ENCODE measurements around the gene VAV3. TPM values are rescaled to one million over a fixed set of nuclear protein-coding genes. Genes with fewer than 3 reads are reported as not detected.
"Not testable (repeated sequence)": the region's sequence is repeated elsewhere in the genome, so short reads cannot be mapped to it uniquely, and the experiment has no call there.

VAV3 gene
- total RNA-seq, 2 donors from 2014 or later: 11.6 to 14.1 TPM

DNA sequence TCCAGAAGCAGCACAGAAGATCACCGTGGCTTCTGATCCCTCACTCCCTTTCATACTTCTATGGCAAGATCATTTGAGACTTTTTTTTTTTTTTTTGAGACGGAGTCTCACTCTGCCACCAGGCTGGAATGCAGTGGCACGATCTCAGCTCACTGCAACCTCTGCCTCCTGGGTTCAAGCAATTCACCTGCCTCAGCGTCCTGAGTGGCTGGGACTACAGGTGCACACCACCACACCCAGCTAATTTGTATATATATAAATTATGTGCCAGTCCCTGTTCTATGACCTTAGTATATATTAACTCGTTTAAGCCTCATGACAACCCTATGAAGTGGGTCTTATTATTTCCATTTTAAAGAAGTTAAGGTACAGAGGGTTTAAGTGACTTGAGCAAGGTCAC, 298.5 kb downstream of the VAV3 start:
- H3K36me3 Mint-ChIP-seq: no peaks in the 10 kb centered on the region
- H3K27me3 Mint-ChIP-seq: no peaks in the 10 kb centered on the region
- peaks cover 0 to 2% of the 10 kb centered on the region in 2 donors for H3K4me1 Mint-ChIP-seq (ENCODE audit: low read depth in 2 of 2)
- no peak overlapping the region for H3K4me3 Mint-ChIP-seq
- H3K27ac Mint-ChIP-seq: no peak overlapping the region
- DNase-seq (ENCODE audit: low spot score) (no peak), ATAC-seq (no peak)
- no peaks in the 10 kb centered on the region for H3K9me3 Mint-ChIP-seq

DNA sequence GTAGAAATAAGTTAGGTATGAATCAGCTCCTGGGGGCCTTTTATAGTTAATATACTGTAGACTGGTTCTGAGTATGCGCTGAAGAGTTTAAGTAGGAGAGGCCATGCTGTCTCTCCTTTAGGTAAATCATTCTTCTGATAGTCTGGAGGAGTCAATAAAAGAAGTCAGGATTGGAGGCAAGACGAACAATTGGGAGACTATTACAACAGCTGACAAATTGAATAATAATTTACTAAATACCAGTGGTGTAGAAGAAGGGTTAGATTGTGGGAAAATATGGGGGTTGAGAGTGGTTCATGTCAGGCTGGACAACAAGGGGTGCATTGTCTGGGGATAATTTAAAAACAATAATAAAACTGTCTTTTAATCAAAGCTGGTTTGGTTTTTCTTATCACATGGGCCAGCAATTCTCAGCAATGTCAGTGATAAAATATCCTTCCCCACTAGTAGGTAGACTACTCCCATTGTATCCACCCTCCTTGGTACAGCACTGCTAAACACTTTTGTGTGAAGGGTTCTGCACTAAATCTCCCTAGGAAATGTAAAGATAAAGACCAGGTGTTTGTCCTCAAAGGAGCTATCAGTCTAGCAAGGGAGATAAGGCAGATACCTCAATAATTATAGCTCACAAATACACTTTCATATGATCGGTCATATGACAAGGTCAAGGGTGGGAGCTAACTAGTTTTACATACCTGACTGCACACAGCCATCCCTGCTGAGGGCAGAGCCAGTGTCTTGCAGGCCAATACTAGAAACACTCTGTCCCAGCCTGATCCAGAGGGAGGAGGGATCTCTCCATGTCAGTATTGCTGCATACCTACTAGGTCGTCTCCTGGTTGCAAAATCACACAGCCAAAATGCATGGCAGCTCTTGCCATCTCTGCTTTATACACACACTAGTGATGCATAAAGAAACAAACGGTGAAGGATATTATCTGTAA, 299.7 kb downstream of the VAV3 start:
- Mint-ChIP-seq H3K4me3 (no peak overlapping the region), H3K4me1 (ENCODE audit: low read depth in 2 of 2) (peaks cover 0 to 2% of the 10 kb centered on the region in 2 donors), H3K9me3 (no peaks in the 10 kb centered on the region), H3K36me3 (no peaks in the 10 kb centered on the region), H3K27me3 (no peaks in the 10 kb centered on the region), H3K27ac (no peak overlapping the region)
- ATAC-seq (no peak), DNase-seq (ENCODE audit: low spot score) (no peak)

- no peaks in the 10 kb centered on the region for H3K9me3 Mint-ChIP-seq
- DNase-seq (ENCODE audit: low spot score) (no peak), ATAC-seq (no peak)
- no peaks in the 10 kb centered on the region for H3K36me3 Mint-ChIP-seq
- H3K4me1 Mint-ChIP-seq (ENCODE audit: low read depth in 2 of 2): peaks cover 0 to under 1% of the 10 kb centered on the region in 2 donors
- no peak overlapping the region for H3K4me3 Mint-ChIP-seq
- H3K27me3 Mint-ChIP-seq: no peaks in the 10 kb centered on the region
- no peak overlapping the region for H3K27ac Mint-ChIP-seq
Measured at GRCh38 chr1:107662971-107663370, 302.0 kb downstream of the VAV3 start.

- no peak overlapping the region for H3K4me3 Mint-ChIP-seq
- peaks cover 0 to 1% of the 10 kb centered on the region in 2 donors for H3K4me1 Mint-ChIP-seq (ENCODE audit: low read depth in 2 of 2)
- no peaks in the 10 kb centered on the region for H3K27me3 Mint-ChIP-seq
- no peaks in the 10 kb centered on the region for H3K36me3 Mint-ChIP-seq
- DNase-seq (ENCODE audit: low spot score) (no peak), ATAC-seq (no peak)
- no peak overlapping the region for H3K27ac Mint-ChIP-seq
- H3K9me3 Mint-ChIP-seq: no peaks in the 10 kb centered on the region
Measured at GRCh38 chr1:107661158-107661557, 303.8 kb downstream of the VAV3 start.

GRCh38 chr1:107659961-107660360, 305.0 kb downstream of the VAV3 start:
- Mint-ChIP-seq H3K9me3 (no peaks in the 10 kb centered on the region), H3K27me3 (no peaks in the 10 kb centered on the region), H3K27ac (no peak overlapping the region), H3K4me3 (no peak overlapping the region), H3K4me1 (ENCODE audit: low read depth in 2 of 2) (peaks cover 0 to 3% of the 10 kb centered on the region in 2 donors), H3K36me3 (no peaks in the 10 kb centered on the region)
- DNase-seq (ENCODE audit: low spot score) (no peak), ATAC-seq (no peak)

GRCh38 chr1:107657356-107657755, 307.6 kb downstream of the VAV3 start:
- peaks cover 3 to 7% of the 10 kb centered on the region in 2 donors for H3K4me1 Mint-ChIP-seq (ENCODE audit: low read depth in 2 of 2)
- H3K9me3 Mint-ChIP-seq: no peaks in the 10 kb centered on the region
- no peaks in the 10 kb centered on the region for H3K36me3 Mint-ChIP-seq
- H3K27me3 Mint-ChIP-seq: no peaks in the 10 kb centered on the region
- no peak overlapping the region for H3K27ac Mint-ChIP-seq
- H3K4me3 Mint-ChIP-seq: no peak overlapping the region
- ATAC-seq (no peak), DNase-seq (ENCODE audit: low spot score) (no peak)

GRCh38 chr1:107653765-107654164, 311.2 kb downstream of the VAV3 start:
- Mint-ChIP-seq H3K27me3 (no peaks in the 10 kb centered on the region), H3K4me3 (no peak overlapping the region), H3K9me3 (no peaks in the 10 kb centered on the region), H3K4me1 (ENCODE audit: low read depth in 2 of 2) (peaks cover 25 to 30% of the 10 kb centered on the region in 2 donors), H3K36me3 (no peaks in the 10 kb centered on the region), H3K27ac (no peak overlapping the region)
- ATAC-seq (no peak), DNase-seq (ENCODE audit: low spot score) (no peak)

DNA sequence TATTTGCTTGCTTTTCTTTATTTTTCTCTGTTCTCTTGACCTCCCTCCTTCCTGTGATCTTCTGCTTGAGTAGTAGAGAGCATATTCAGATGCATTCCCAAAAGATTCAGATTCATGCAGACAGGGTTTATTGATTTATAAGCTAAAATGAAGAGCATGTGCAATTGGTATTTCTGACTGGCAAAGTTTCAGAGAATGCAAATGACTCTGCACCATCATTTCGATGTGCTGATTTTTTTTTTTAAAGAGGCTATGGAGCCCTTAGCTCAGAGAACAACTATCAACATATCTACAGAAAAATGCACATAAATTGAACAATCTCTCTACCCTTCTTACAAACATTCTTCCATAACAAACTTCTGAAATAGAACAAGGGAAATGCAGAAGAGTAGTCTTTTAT, 312.0 kb downstream of the VAV3 start:
- Mint-ChIP-seq H3K4me1 (ENCODE audit: low read depth in 2 of 2) (peaks cover 27 to 34% of the 10 kb centered on the region in 2 donors), H3K27me3 (no peaks in the 10 kb centered on the region), H3K9me3 (no peaks in the 10 kb centered on the region), H3K27ac (no peak overlapping the region), H3K36me3 (no peaks in the 10 kb centered on the region), H3K4me3 (no peak overlapping the region)
- ATAC-seq (no peak), DNase-seq (ENCODE audit: low spot score) (no peak)

GRCh38 chr1:107650825-107651224, 314.2 kb downstream of the VAV3 start:
- peaks cover 27 to 34% of the 10 kb centered on the region in 2 donors for H3K4me1 Mint-ChIP-seq (ENCODE audit: low read depth in 2 of 2)
- H3K27me3 Mint-ChIP-seq; H3K4me3 Mint-ChIP-seq; H3K9me3 Mint-ChIP-seq; H3K27ac Mint-ChIP-seq; H3K36me3 Mint-ChIP-seq; ATAC-seq; DNase-seq (ENCODE audit: low spot score): not testable (repeated sequence)

- Mint-ChIP-seq H3K36me3 (no peaks in the 10 kb centered on the region), H3K27ac (peak overlapping the region in 1 of 2 donors; percentile 70), H3K9me3 (no peaks in the 10 kb centered on the region), H3K27me3 (no peaks in the 10 kb centered on the region), H3K4me1 (ENCODE audit: low read depth in 2 of 2) (peaks cover 34 to 37% of the 10 kb centered on the region in 2 donors), H3K4me3 (peak overlapping the region; percentile 1)
- DNase-seq (ENCODE audit: low spot score): no peak
- ATAC-seq: peak; percentile 86 to 91
Measured at GRCh38 chr1:107649023-107649422, 316.0 kb downstream of the VAV3 start.

DNA sequence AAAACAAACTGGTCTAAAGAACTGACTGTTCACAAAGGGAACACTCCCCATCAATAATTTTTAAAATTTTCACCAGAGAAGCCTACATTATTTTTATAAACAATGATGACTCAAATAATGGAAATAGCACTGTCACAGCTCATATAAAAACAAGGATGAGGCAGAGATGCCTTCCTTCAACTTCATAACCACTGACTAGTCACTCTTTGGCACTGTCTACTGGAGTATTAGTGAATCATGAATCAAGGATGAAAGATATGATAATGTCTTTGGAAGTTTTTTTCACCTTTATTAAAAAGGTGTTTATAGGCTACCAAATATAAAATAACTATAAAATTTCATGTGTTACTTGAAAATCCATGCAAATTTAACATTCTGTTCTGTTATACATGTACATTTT, 316.9 kb downstream of the VAV3 start:
- ATAC-seq (no peak), DNase-seq (ENCODE audit: low spot score) (no peak)
- H3K27ac Mint-ChIP-seq: no peak overlapping the region
- H3K4me1 Mint-ChIP-seq (ENCODE audit: low read depth in 2 of 2): peaks cover 37 to 41% of the 10 kb centered on the region in 2 donors
- no peaks in the 10 kb centered on the region for H3K9me3 Mint-ChIP-seq
- H3K27me3 Mint-ChIP-seq: no peaks in the 10 kb centered on the region
- no peak overlapping the region for H3K4me3 Mint-ChIP-seq
- H3K36me3 Mint-ChIP-seq: no peaks in the 10 kb centered on the region

GRCh38 chr1:107647012-107647411, 318.0 kb downstream of the VAV3 start:
- Mint-ChIP-seq H3K4me1 (ENCODE audit: low read depth in 2 of 2) (peaks cover 34 to 35% of the 10 kb centered on the region in 2 donors), H3K27me3 (no peaks in the 10 kb centered on the region), H3K27ac (no peak overlapping the region), H3K4me3 (no peak overlapping the region), H3K9me3 (no peaks in the 10 kb centered on the region), H3K36me3 (no peaks in the 10 kb centered on the region)
- ATAC-seq: no peak
- DNase-seq (ENCODE audit: low spot score): no peak

DNA sequence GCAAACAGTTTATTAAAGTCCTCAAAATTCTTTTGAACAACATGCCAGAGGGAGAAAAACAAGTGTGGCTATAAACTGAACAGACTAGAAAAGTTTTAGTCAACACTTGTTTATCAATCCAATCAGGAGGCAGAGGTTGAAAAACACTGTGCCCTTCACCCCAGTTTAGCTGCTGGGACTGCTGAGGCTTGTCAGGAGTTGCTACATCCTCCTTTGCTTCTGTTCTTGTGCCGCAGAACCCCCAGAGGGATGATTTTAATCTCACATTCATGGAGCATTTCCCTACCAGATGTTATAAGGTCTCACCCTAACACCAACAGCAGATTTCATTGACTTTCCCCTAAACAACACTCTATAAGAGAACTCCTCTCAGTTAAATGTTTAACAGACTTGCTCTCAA, 321.2 kb downstream of the VAV3 start:
- ATAC-seq: no peak
- Mint-ChIP-seq H3K4me3 (no peak overlapping the region), H3K4me1 (ENCODE audit: low read depth in 2 of 2) (peaks cover 14 to 15% of the 10 kb centered on the region in 2 donors), H3K27ac (peak overlapping the region in 1 of 2 donors; percentile 46), H3K9me3 (no peaks in the 10 kb centered on the region), H3K36me3 (no peaks in the 10 kb centered on the region), H3K27me3 (no peaks in the 10 kb centered on the region)
- no peak for DNase-seq (ENCODE audit: low spot score)

DNA sequence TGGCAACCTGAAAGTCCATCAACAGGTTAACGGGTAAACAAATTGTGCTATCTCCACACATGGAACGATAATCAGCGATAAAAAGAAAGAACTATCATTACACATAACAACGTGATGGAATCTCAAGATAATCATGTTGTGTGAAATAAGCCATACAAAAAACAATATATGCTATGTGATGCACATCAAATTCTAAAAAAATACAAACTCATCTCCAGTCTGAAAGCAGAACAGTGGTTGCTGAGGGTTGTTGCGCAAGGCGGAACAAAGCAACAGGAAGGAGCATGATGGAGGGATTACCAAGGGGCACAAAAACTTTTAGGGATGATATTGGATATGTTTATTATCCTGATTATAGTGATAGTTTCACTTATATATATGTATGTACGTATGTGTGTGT, 324.8 kb downstream of the VAV3 start:
- Mint-ChIP-seq H3K9me3 (no peaks in the 10 kb centered on the region), H3K4me1 (ENCODE audit: low read depth in 2 of 2) (peaks cover 13 to 16% of the 10 kb centered on the region in 2 donors), H3K27ac (no peak overlapping the region), H3K27me3 (no peaks in the 10 kb centered on the region), H3K36me3 (no peaks in the 10 kb centered on the region), H3K4me3 (no peak overlapping the region)
- DNase-seq (ENCODE audit: low spot score) (no peak), ATAC-seq (peak in 1 of 2 donors; percentile 33)

Data from natural killer cell treated with Interleukin-12 subunit alpha and Interleukin-12 subunit beta and Interleukin-15 and Interleukin-18, amount 100 ng/mL, for 72 hours (primary cell).